Psoas muscle (tissue), 8 donors: ENCODE results near the gene ETS1. TPM values are rescaled to one million over a fixed set of nuclear protein-coding genes. Genes with fewer than 3 reads are reported as not detected.

ENCODE experiments used
- ATAC-seq, 4 donors: fragments of 200-7000 bp; cut with Tn5 transposase; one replicate each; pipeline ENCODE4 v1.9.1; 2020; ENCODE audit warnings: moderate library complexity in 3 of 4, mild to moderate bottlenecking in 2 of 4
- DNase-seq, 2 donors: peaks; one replicate each; pipeline ENCODE4 v3.0.0-alpha.2; 2020
- H3K27ac ChIP-seq: fragments of 200-600 bp; one replicate; pipeline ENCODE4 v1.8.0; 2022
- H3K27me3 ChIP-seq, 3 donors: fragments of 200-600 bp in 1 of 3; one replicate each; pipeline versions ENCODE4 v1.6.1 to v1.8.0; 2013 to 2022; ENCODE audit warnings: low read length in 2 of 3, mild to moderate bottlenecking in 2 of 3, moderate library complexity in 1 of 3; ENCODE audit not compliant: insufficient read depth in 3 of 3
- H3K36me3 ChIP-seq, 2 donors: fragments of 200-600 bp in 1 of 2; one replicate each; pipeline versions ENCODE4 v1.6.1 to v1.8.0; 2013 to 2022; ENCODE audit warnings: low read depth in 1 of 2, mild to moderate bottlenecking in 1 of 2, moderate library complexity in 1 of 2; ENCODE audit not compliant: insufficient read depth in 1 of 2
- H3K4me1 ChIP-seq: fragments of 200-600 bp; one replicate; pipeline ENCODE4 v1.8.0; 2022
- H3K4me3 ChIP-seq: fragments of 200-600 bp; one replicate; pipeline ENCODE4 v1.8.0; 2022; ENCODE audit warnings: mild to moderate bottlenecking
- H3K9me3 ChIP-seq: fragments of 200-600 bp; one replicate; pipeline ENCODE4 v1.8.0; 2022
- CTCF ChIP-seq: fragments of 200-600 bp; IDR thresholded peaks from one replicate; pipeline ENCODE4 v1.8.0; 2022; ENCODE audit warnings: antibody characterized with exemption
- WGBS, 3 donors: extraction: QIAGEN DNeasy Blood & Tissue Kit; methylation state at CpG; one replicate each; pipeline versions ENCODE4 v1.1.6 to v1.1.7; 2013; 5-methylcytosine and 5-hydroxymethylcytosine counted together
- intact Hi-C, 2 donors: fragments of 100-400 bp; cut with DNase I; formaldehyde crosslinking; loops; one replicate each; pipeline versions ENCODE4 v1.11.0 to v1.14.2; 2022
- polyA plus RNA-seq, 3 donors: library from polyadenylated mRNA; stranded (reverse); fragments of 200-250 nt; gene quantifications; one replicate each; pipeline ENCODE4 v1.2.3, GENCODE V29; 2013
- total RNA-seq, 4 donors: library from RNA; stranded (reverse); fragmentation: NEBNext Ultra II Directional in 2 of 4; extraction: Animal tissue kit (Norgen Biotek cat#: 25700) in 2 of 4; gene quantifications; one replicate each; pipeline versions ENCODE4 v1.2.1 to v1.2.4, GENCODE V29; 2021 to 2023
- donor health status: healthy with polysubstance abuse.
- donor health status: DM: no; HTN: no; CAD: no; lungs with moderate emphysema.
- donor health status: Bipolar disorder and iron deficiency.
- donor health status: healthy.
- donor health status: DM: yes; HTN: yes; CAD: no.
- donor health status: DM: no; HTN: no; CAD: no.
- donor health status: DM: no; HTN: no; CAD: no.
- donor health status: DM: yes; HTN: yes; CAD: no.

ETS1 gene
- total and polyA plus RNA-seq, 7 donors = 8.5 to 32.4 (median 19.3) TPM

- peak overlapping the region; percentile 62 for H3K27ac ChIP-seq
- H3K27me3 ChIP-seq = no peaks in the 10 kb centered on the region
- peaks cover 21% of the 10 kb centered on the region for H3K4me1 ChIP-seq
- ATAC-seq (peak; percentile 81 to 98 (median 93)), DNase-seq (no peak)
- no peak overlapping the region for H3K4me3 ChIP-seq
- WGBS, 3 donors = 9 to 18% (median 13%) methylated on average over 5 of the region's 5 CpGs
- intact Hi-C loops = no loop called here
- no peak for TF ChIP-seq CTCF
- no peaks in the 10 kb centered on the region for H3K9me3 ChIP-seq
- no peaks in the 10 kb centered on the region for H3K36me3 ChIP-seq
Observed at GRCh38 chr11:128417607-128418324, 169.6 kb downstream of the ETS1 start.

- Histone ChIP-seq H3K27me3 (no peaks in the 10 kb centered on the region), H3K36me3 (no peaks in the 10 kb centered on the region), H3K27ac (peak overlapping the region; percentile 62), H3K4me3 (no peak overlapping the region), H3K4me1 (peaks cover 21% of the 10 kb centered on the region), H3K9me3 (no peaks in the 10 kb centered on the region)
- no peak for DNase-seq
- ATAC-seq = no peak
- intact Hi-C loops = no loop called here
- WGBS, 3 donors = 67 to 74% (median 69%) methylated on average over 1 of the region's 1 CpG
- no peak for TF ChIP-seq CTCF
Observed at GRCh38 chr11:128416976-128417375, 170.4 kb downstream of the ETS1 start.

- no peak overlapping the region for H3K4me3 ChIP-seq
- no peak for ATAC-seq
- WGBS, 3 donors = 69 to 73% (median 71%) methylated on average over 3 of the region's 3 CpGs
- no peak for TF ChIP-seq CTCF
- intact Hi-C loops = no loop called here
- peaks cover 23% of the 10 kb centered on the region for H3K4me1 ChIP-seq
- no peaks in the 10 kb centered on the region for H3K27me3 ChIP-seq
- no peaks in the 10 kb centered on the region for H3K9me3 ChIP-seq
- H3K36me3 ChIP-seq = no peaks in the 10 kb centered on the region
- no peak overlapping the region for H3K27ac ChIP-seq
- no peak for DNase-seq
Observed at GRCh38 chr11:128415539-128415938, 171.8 kb downstream of the ETS1 start.

GRCh38 chr11:128412847-128413791, 174.2 kb downstream of the ETS1 start:
- no peak overlapping the region for H3K4me3 ChIP-seq
- no peaks in the 10 kb centered on the region for H3K9me3 ChIP-seq
- H3K27ac ChIP-seq = no peak overlapping the region
- no peaks in the 10 kb centered on the region for H3K36me3 ChIP-seq
- WGBS, 3 donors = 87 to 92% (median 91%) methylated on average over 4 of the region's 4 CpGs
- ATAC-seq (no peak), DNase-seq (no peak)
- no peaks in the 10 kb centered on the region for H3K27me3 ChIP-seq
- TF ChIP-seq CTCF = no peak
- peaks cover 44% of the 10 kb centered on the region for H3K4me1 ChIP-seq
- intact Hi-C loops = no loop called here
